ENCODE measurements around the gene CELF2.

Gene CELF2

DNA sequence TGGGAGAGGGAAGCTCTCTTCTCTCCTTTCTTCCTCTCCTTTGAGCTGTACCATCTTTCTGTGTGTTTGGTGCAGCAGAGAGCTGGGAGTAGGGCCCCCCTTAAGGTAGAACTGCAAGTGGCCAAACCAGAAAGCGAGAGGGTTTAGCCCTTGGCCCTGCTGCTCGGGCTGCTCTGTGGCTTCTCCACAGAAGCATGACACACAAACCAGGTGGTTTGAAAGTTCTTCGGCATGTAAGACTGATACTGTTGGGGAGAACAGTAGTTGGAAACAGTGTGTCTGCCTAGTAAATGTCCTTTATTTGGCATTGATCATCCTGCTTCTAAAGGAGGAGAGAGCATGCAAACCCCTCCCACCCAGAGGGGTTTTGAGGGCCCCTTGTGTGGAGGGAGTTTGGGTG is 277.8 kb downstream of the CELF2 start:
- TF ChIP-seq, protein P1, sequence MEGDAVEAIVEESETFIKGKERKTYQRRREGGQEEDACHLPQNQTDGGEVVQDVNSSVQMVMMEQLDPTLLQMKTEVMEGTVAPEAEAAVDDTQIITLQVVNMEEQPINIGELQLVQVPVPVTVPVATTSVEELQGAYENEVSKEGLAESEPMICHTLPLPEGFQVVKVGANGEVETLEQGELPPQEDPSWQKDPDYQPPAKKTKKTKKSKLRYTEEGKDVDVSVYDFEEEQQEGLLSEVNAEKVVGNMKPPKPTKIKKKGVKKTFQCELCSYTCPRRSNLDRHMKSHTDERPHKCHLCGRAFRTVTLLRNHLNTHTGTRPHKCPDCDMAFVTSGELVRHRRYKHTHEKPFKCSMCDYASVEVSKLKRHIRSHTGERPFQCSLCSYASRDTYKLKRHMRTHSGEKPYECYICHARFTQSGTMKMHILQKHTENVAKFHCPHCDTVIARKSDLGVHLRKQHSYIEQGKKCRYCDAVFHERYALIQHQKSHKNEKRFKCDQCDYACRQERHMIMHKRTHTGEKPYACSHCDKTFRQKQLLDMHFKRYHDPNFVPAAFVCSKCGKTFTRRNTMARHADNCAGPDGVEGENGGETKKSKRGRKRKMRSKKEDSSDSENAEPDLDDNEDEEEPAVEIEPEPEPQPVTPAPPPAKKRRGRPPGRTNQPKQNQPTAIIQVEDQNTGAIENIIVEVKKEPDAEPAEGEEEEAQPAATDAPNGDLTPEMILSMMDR (IDR thresholded peaks at IDR 0.05), result no peak

DNA sequence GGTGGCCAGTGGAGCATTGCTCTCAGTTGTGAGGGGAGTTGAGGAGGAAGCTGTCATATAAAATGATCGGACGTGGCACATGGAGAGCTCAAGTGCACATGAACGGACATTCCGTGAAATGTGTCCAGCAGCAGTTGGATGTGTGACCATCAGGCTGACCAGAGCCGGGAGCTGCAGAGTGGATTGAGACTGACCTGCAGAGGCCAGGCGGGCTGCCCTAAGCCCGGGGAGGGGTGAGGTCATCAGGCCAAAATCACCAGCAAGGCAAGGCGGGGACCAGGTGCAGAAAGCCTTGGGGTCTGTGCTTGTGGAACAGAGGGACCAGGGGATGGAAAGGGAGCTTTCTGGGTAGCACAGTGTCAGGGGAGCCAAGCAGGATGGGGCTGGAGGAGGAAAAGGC is 279.5 kb downstream of the CELF2 start:
- TF ChIP-seq, protein P1 (IDR thresholded peaks at IDR 0.05), result no peak

DNA sequence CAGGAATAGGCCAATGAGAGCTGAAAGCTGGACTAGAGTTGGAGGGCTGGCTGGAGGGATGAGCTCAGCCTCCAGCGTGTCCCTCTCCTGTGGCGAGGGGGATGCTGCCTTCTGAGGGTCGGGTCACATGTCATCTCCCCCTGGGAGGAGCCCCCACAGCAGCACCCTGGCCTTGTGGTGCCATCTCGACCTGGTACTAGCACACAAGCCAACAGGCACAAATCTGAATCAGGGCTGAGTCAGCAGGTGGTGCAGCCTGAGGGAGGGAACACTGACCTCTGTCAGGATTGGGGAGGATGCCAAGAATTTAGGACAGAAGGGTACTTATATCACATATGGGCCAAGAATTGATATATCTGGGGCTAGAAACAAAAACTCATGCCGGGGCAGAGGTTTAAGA is 280.4 kb downstream of the CELF2 start:
- TF ChIP-seq, protein P1 (IDR thresholded peaks at IDR 0.05), result no peak

DNA sequence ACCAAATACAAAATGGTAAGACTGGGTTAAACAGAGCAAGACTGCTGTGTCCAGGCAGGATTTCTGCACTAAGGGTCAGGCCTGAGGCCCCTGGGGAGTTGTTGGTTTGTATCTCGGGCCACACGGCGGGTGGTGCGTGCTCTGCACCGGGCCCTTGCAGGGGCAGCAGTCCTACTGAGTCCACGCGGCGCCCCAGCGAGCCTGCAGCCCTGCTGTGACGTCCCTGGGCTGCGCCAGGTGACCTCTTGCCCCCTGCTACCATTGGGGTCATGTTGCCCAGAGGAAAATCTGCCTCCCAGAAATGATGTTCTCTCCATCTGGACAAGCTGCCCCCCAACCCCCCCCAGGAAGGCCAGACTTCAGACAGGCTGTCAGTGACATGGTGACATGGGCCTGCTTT is 281.5 kb downstream of the CELF2 start:
- TF ChIP-seq, protein P1 (IDR thresholded peaks at IDR 0.05), result no peak

DNA sequence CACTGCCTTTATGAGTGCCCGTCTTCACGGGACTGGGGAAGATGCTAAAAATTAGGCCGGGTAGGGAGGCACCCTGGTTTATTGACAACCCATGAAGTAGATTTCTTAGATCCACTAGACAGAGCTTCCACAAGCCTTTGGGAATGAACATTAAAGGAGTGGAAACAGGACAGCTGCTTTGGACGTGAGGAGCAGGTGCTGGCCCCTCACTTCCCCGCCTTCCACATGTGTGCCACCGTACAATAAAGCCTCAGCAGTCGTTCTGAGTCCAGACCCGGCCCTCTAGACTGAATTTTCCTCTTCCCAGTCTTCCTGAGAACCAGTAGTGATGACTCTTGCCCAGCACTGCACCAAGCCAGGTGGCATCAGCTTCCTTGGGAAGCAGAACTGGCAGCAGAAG is 282.4 kb downstream of the CELF2 start:
- TF ChIP-seq, protein P1 (IDR thresholded peaks at IDR 0.05), result no peak

DNA sequence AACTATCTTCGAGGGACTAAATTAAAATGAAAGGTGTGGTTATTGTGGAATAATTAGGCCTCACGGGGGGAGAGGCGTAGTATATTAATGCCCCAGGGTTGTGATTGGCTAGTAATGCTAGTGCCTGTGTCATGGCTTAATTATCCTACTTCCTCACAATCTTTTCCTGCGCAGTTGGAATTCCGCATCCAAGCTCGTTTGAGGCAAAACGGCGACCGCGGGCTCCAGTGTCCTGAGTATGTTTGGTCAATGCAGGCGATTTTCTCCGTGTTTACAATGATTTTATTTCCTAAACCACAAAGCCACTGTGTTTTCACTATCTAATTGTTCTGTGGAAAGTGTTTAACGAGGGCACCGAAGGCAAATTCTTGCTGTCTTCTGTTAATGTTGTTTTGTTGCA is 282.9 kb downstream of the CELF2 start:
- TF ChIP-seq, protein P1 (IDR thresholded peaks at IDR 0.05), result no peak

DNA sequence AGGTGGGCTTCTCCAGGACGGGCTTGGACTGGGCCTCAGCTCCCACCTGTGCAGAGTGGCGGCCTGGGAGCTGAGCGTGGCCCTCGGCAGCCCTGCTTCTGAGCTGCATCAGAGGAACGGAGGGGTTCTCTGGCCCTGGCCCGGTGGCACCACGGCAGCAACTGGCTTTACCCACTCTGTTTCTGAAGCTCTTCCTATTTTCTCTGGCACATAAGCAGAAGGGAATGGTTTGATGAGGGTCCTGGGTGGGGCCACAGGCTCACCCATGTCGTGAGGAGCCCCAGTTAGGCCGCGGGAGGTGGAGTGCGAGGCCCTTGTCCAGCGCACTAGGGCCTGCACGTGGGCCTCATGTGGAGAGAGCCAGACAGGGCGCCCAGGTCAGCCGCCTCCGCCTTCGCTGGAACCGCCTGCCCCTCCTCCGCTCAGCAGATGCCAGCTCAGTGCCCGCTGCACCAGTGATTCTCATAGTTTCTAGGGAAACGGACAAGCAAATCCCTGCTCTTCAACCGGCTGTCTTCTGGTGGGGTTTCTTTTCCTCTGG is 284.0 kb downstream of the CELF2 start:
- TF ChIP-seq, protein P1 (IDR thresholded peaks at IDR 0.05), result no peak

DNA sequence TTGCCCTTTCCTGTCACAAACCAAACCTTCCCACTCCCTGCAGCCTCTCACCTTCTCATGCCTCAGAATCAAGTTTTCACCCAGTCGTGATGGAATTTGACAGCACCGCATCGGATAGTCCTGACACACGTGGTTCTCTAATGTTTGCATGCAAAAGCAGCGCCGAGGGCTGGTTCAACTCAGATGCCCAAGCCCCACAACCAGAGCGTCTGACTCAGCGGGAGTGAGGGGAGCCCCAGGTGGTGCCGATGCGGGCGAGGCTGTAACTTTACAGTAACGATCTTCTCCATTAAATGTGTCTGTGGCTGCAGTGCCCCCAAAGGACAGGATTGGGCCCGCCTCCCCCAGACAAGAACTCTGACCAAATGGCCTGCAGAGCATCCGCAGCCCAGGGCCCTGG is 284.5 kb downstream of the CELF2 start:
- TF ChIP-seq, protein P1 (IDR thresholded peaks at IDR 0.05), result no peak

Data from LNCAP (cell line).